Measurements from ENCODE around the gene CALN1. TPM values are rescaled to one million over a fixed set of nuclear protein-coding genes. Genes with fewer than 3 reads are reported as not detected.

Gene CALN1
- total and polyA plus RNA-seq, 2 experiments from 2014 or later, result 7.6 to 14.5 TPM

DNA sequence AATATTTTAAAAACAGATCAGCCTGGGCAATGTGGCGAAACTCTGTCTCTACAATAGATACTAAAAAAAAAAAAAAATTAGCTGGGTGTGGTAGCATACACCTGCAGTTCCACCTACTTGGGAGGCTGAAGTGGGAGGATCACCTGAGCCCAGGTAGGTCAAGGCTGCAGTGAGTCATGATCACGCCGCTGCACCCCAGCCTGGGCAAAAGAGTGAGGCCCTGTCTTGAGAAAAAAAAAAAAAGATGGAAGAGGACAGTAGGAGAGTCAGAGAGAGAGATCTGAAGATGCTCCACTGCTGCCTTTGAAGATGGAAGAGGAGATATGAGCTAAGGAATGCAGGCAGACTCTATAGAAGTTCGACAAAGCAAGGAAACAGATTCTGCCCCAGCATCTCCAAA is 181.9 kb downstream of the CALN1 start:
- no peak overlapping the region for H3K27ac ChIP-seq (ENCODE audit: low read depth)
- H3K9me3 Mint-ChIP-seq, result peaks cover 4% of the 10 kb centered on the region; the same call in 1 of the 3 replicates
- H2AFZ ChIP-seq, result no peak overlapping the region
- no peak for TF ChIP-seq ZNF114 (CRISPR knock-in tag; IDR thresholded peaks at IDR 0.05)
- TF ChIP-seq NANOG (IDR thresholded peaks at IDR 0.05; ENCODE audit: borderline replicate concordance), result no peak
- TF ChIP-seq POLR2AphosphoS5 (IDR thresholded peaks at IDR 0.05; ENCODE audit: low read depth), result no peak
- no peak for TF ChIP-seq CREB1 (CRISPR knock-in tag; IDR thresholded peaks at IDR 0.05; ENCODE audit: low read depth)
- no peak for TF ChIP-seq ZNF331 (CRISPR knock-in tag; IDR thresholded peaks at IDR 0.05; ENCODE audit: low read depth)
- no peak for TF ChIP-seq EZH2phosphoT487 (IDR thresholded peaks at IDR 0.05; ENCODE audit: unreplicated experiment)
- TF ChIP-seq, protein P1, sequence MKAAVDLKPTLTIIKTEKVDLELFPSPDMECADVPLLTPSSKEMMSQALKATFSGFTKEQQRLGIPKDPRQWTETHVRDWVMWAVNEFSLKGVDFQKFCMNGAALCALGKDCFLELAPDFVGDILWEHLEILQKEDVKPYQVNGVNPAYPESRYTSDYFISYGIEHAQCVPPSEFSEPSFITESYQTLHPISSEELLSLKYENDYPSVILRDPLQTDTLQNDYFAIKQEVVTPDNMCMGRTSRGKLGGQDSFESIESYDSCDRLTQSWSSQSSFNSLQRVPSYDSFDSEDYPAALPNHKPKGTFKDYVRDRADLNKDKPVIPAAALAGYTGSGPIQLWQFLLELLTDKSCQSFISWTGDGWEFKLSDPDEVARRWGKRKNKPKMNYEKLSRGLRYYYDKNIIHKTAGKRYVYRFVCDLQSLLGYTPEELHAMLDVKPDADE (IDR thresholded peaks at IDR 0.05), result no peak
- TF ChIP-seq EZH2 (IDR thresholded peaks at IDR 0.05; ENCODE audit: low read depth, unreplicated experiment), result no peak
- peaks cover 3% of the 10 kb centered on the region for H3K27me3 Mint-ChIP-seq (ENCODE audit: insufficient read depth, low read depth, poor library complexity)
- H3K4me1 Mint-ChIP-seq, result peaks cover 4% of the 10 kb centered on the region; the same call in 2 of the 3 replicates
- H3K36me3 Mint-ChIP-seq (ENCODE audit: low read depth), result peaks cover 9% of the 10 kb centered on the region
- DNase-seq (ENCODE audit: low spot score), result no peak
- H3K27ac Mint-ChIP-seq, result no peak overlapping the region
- H3K9me2 ChIP-seq (ENCODE audit: insufficient read depth), result no peaks in the 10 kb centered on the region
- peaks cover 7% of the 10 kb centered on the region; the same call in 1 of the 2 replicates for H3K79me2 ChIP-seq (replicated peaks; ENCODE audit: insufficient read depth)
- H3K4me3 ChIP-seq, result no peak overlapping the region
- H3K4me1 ChIP-seq (ENCODE audit: insufficient read depth), result no peaks in the 10 kb centered on the region
- H3K4me3 Mint-ChIP-seq, result no peak overlapping the region
- no peak for ATAC-seq
- H4K20me1 ChIP-seq (replicated peaks; ENCODE audit: insufficient read depth), result no peaks in the 10 kb centered on the region; the same call in 1 of the 2 replicates
- H3K36me3 ChIP-seq (ENCODE audit: insufficient read depth), result no peaks in the 10 kb centered on the region
- no peaks in the 10 kb centered on the region for H3K27me3 ChIP-seq (ENCODE audit: insufficient read depth)
- no peak overlapping the region for H3K4me2 ChIP-seq
- no peaks in the 10 kb centered on the region for H3F3A ChIP-seq (replicated peaks; ENCODE audit: low read depth)

DNA sequence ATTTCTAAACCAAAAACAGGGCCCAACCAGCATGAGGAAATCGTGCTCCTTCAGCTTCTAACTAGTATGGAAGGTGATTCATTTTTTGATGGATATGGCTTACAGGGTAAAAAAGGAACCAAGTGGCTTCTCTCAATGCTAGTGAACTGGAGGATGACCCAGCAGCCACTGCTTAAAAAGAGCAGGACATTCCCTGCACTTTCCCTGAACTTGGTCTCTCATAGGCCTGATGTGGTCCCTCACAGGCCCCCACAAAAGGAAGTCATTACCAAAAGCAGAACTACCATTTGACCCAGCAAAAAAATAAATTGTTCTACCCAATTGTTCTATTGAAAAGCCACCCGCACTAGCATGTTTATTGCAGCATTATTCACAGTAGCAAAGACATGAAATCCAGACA is 188.8 kb downstream of the CALN1 start:
- no peak overlapping the region for H3K4me3 Mint-ChIP-seq
- Histone ChIP-seq H3K4me2 (no peak overlapping the region), H3K27ac (ENCODE audit: low read depth) (no peak overlapping the region), H2AFZ (no peak overlapping the region), H3K79me2 (replicated peaks; ENCODE audit: insufficient read depth) (peaks cover 15% of the 10 kb centered on the region; the same call in 1 of the 2 replicates), H3K4me3 (no peak overlapping the region), H3K27me3 (ENCODE audit: insufficient read depth) (no peaks in the 10 kb centered on the region), H3K36me3 (ENCODE audit: insufficient read depth) (0 out of 2 replicates have a peak, but pooled peaks cover 3% of the 10 kb centered on the region), H3K9me2 (ENCODE audit: insufficient read depth) (no peaks in the 10 kb centered on the region), H3K4me1 (ENCODE audit: insufficient read depth) (no peaks in the 10 kb centered on the region), H4K20me1 (replicated peaks; ENCODE audit: insufficient read depth) (no peaks in the 10 kb centered on the region; the same call in none of the 2 replicates), H3F3A (replicated peaks; ENCODE audit: low read depth) (no peaks in the 10 kb centered on the region)
- TF ChIP-seq, protein P1 (IDR thresholded peaks at IDR 0.05), result no peak
- TF ChIP-seq NANOG (IDR thresholded peaks at IDR 0.05; ENCODE audit: borderline replicate concordance) (no peak), EZH2 (IDR thresholded peaks at IDR 0.05; ENCODE audit: low read depth, unreplicated experiment) (no peak), ZNF114 (CRISPR knock-in tag; IDR thresholded peaks at IDR 0.05) (no peak)
- DNase-seq (ENCODE audit: low spot score) (no peak), ATAC-seq (no peak)
- H3K27me3 Mint-ChIP-seq (ENCODE audit: insufficient read depth, low read depth, poor library complexity), result no peaks in the 10 kb centered on the region
- H3K9me3 Mint-ChIP-seq, result peaks cover 14% of the 10 kb centered on the region; the same call in 2 of the 3 replicates
- peaks cover 2% of the 10 kb centered on the region; the same call in 2 of the 3 replicates for H3K4me1 Mint-ChIP-seq
- H3K36me3 Mint-ChIP-seq (ENCODE audit: low read depth), result peaks cover 23% of the 10 kb centered on the region
- H3K27ac Mint-ChIP-seq, result no peak overlapping the region

Data from GM23338 (cell line).